HG02870 (cell line): Measurements from ENCODE around the gene STXBP1.
"Not testable (repeated sequence)": the region's sequence is repeated elsewhere in the genome, so short reads cannot be mapped to it uniquely, and the experiment has no call there.

Experiments
- ATAC-seq: cut with Tn5 transposase; IDR thresholded peaks from one replicate; pipeline ENCODE4 v1.9.1; 2021; ENCODE audit warnings: mild to moderate bottlenecking, moderate library complexity; ENCODE audit not compliant: unreplicated experiment

The STXBP1 gene

GRCh38 chr9:127613583-127613954 lies 1.5 kb downstream of the STXBP1 start:
- ATAC-seq: no peak

GRCh38 chr9:127614961-127615360 lies 2.9 kb downstream of the STXBP1 start:
- ATAC-seq: no peak

DNA sequence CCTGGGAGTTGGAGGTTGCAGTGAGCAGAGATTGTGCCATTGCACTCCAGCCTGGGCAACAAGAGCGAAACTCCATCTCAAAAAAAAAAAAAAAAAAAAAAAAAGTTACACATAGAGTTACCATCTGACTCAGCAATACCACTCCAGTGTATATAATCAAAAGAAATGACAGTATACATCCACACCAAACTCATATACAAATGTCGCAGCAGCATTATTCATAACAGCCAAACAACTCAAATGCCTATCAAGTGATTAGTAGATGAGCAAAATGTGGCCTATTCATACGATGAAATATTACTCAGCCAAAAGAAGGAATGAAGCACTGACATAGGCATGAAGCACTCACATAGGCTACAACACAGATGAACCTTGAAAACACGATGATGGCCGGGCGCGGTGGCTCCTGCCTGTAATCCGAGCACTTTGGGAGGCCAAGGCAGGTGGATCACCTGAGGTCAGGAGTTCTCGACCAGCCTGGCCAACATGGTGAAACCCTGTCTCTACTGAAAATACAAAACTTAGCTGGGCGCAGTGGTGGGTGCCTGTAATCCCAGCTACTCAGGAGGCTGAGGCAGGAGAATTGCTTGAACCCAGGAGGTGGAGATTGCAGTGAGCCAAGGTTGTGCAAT lies 9.4 kb downstream of the STXBP1 start:
- ATAC-seq: not testable (repeated sequence)

DNA sequence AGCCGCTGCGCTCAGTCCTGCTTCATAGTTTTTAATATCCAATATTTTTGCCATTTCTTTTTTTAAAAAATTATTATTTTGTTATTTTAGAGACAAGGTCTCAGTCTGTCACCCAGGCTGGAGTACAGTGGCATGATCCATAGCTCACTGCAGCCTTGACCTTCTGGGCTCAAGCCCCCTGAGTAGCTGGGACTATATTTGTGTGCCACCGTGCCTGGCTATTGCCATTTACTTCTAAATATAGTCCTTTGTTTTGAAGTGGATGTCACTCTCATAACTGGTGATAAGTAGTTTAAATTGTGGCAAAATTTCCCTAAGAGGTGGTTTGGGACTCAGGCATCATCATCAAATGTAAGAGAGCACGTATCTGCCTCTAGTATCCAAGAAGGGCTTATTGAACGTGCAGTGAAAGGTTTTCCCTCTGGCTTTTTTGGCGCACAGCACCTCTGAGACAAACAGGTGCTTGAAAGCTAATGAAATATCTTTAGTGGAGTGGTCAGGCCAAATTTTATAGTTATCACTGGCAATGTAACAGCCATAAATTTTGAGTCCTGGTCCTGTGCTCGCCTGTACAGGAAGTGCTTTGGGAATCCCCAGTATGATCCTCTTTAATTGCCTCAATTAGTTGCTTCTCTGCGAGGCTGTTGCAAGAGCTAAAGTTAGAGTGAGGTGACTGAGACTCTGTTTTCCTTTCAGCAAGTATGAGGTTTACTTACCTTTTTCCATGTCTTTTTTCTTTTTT lies 14.8 kb downstream of the STXBP1 start:
- ATAC-seq: no peak

GRCh38 chr9:127627494-127627855 lies 15.4 kb downstream of the STXBP1 start:
- ATAC-seq: no peak

GRCh38 chr9:127628758-127629467 lies 16.8 kb downstream of the STXBP1 start:
- ATAC-seq: no peak

DNA sequence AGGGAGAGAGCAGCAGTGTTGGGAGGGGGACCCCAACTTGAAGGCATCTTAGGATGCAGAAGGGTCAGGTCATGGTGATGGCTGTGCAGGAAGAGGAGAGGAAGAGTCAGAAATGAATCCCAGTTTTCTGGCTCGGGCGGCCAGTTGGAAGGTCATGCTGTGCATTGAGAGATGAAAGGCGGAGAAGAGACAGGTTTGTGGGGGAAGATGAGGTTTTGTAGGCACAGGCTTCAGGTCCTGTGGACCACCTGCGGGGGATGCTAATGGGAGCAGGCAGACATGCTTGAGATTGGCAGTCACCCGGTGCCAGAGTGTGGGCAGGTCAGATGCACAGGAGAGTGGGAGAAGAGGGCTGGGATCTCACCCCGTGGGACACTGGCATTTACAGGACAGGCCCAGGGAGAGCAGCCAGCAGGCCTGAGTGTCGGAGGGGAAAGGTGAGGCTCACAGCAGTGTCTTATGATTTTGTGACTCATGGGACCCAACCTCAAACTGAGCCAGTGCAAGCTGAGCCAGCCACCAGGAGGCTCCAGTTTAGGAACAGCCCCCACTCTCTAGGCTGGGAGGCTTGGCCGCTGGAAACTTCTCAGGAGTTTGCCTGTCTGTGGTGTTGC lies 17.5 kb downstream of the STXBP1 start:
- ATAC-seq: no peak

DNA sequence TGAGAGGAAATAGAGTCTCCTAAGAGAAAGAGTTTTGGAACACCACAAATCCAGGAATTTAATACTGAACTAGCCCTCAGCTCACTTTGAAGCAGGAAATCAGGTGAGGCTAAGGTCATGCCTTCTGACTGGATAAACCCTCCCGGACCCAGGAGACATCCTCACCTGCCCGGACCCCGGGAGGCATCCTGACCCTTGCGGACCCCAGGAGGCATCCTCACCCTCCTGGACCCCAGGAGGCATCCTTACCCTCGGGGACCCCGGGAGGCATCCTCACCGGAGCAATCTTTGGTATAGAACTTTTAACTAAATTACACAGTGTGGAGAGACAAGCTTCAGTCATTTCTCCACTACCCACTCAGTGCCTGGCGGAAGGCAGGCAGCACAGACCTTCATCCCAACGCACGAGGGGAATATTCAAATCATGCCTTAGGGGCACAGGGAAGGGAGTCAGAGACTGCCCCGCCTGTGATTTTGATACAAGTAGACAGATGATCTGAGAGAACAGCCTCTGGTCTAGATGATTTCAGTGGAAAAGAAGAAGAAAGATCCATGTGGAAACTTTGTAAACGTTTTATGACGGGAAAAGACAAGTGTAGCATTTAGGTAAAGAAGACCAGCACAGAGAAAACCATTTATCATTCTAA lies 21.3 kb downstream of the STXBP1 start:
- ATAC-seq: no peak

DNA sequence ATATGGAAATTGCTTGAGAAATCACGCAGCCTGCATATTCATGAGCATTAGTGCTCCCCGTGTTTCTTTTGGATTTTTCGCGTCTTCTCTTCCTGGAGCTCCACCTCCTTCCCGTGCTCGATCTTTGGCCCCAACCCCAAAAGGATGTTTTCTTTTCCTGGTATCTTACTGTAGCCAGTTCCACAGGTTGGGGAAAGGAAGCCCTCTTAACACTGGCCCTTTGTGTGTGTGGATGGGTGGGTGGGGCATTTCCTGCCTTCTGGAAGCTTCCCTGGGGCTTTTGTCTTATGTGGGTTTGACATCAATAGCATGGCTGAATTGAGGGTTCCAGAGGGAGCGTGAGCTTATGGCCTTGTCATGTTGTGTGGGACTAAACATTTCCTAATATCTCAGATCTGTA lies 21.9 kb downstream of the STXBP1 start:
- ATAC-seq: no peak

DNA sequence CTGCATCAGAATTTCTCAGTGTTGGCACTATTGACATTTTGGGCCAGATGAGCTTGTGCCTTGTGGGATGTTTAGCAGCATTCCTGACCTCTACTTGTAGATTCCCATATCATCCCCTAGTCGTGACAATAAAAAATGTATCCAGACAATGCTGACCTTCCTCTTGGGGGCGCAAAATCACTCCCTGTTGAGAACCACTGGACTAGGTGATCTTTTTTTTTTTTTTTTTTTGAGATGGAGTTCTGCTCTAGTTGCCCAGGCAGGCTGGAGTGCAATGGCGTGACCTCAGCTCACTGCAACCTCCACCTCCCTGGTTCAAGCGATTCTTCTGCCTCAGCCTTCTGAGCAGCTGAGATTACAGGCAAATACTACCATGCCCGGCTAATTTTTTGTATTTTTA lies 22.6 kb downstream of the STXBP1 start:
- no peak for ATAC-seq

GRCh38 chr9:127635201-127635735 lies 23.2 kb downstream of the STXBP1 start:
- ATAC-seq: no peak

DNA sequence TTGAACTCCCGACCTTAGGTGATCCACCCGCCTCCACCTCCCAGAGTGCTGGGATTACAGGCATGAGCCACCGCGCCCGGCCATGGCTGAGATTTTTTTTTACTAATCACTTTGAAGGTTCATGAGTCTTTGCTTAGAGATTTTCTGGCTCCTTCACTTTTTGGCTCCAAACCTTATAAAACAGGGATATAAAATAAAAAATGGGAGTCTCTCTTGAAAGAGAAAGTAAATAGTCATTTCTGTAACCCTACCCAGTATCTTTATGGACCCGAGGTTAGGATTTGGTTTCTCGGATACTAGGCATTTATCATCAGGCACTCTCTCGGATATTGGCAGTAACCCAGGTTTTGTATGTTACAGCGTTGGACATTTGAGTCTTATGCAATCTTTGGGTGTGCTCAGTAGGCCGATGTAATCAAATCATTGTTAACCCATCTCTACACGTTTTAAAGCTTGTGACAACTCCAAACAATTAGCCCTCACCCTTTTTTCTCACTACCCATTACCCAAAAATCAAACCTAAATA lies 25.3 kb downstream of the STXBP1 start:
- no peak for ATAC-seq

DNA sequence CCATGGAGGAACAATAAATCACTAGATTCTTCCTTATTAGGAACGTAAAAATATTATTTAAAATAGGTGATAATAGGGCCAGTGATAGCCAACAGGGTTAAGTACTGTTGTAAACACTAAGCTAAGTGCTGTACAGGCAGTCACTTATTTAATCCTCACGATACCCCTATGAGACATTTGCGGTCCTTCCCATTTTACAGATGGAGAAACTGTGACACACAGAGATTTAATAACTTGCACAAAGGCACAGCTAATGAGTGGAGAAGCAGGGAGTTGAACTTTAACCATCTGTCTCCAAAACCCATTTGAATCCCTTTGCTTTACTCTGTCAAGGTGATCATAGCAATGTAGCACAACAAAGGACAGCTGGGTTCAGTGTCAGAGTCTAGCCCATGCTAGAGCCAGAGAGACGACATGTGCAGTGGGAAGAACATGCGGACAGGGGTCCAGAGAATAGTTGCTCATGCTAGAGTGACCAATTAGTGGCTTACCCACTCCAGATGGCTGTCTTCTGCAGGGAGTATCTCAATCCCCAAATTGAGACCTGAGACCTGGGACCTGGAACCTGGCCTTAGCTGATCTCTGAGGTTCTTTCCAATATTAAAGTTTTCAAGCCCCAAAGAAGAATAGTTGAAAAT lies 28.9 kb downstream of the STXBP1 start:
- no peak for ATAC-seq

- no peak for ATAC-seq
Observed at GRCh38 chr9:127642082-127642740, 30.1 kb downstream of the STXBP1 start.

- no peak for ATAC-seq
Observed at GRCh38 chr9:127644146-127644827, 32.2 kb downstream of the STXBP1 start.

- ATAC-seq: no peak
Observed at GRCh38 chr9:127644943-127645342, 32.9 kb downstream of the STXBP1 start.

GRCh38 chr9:127647451-127647850 lies 35.4 kb downstream of the STXBP1 start:
- no peak for ATAC-seq

GRCh38 chr9:127650518-127650917 lies 38.4 kb downstream of the STXBP1 start:
- no peak for ATAC-seq
